Measurements from ENCODE around the gene ABLIM2.

GRCh38 chr4:8067945-8068896, 90.4 kb downstream of the ABLIM2 start:
- TF ChIP-seq CTCF (IDR thresholded peaks at IDR 0.05), result no peak
- TF ChIP-seq POLR2A (IDR thresholded peaks at IDR 0.05), result no peak

All from body of pancreas (tissue), 4 donors.